MM.1S (cell line): Measurements from ENCODE around the gene PCDHA11.
"Not testable (repeated sequence)": the region's sequence is repeated elsewhere in the genome, so short reads cannot be mapped to it uniquely, and the experiment has no call there.

ENCODE experiments used
- DNase-seq: peaks from one replicate; pipeline ENCODE4 v3.0.0-alpha.2; 2015
- H2AFZ ChIP-seq: fragments of 300-600 bp; sonication (generic); 2 replicates; pipeline ENCODE4 v1.6.0; 2016; ENCODE audit warnings: antibody characterized with exemption, low read length
- H3F3A ChIP-seq: fragments of 300-600 bp; sonication (generic); 2 replicates; pipeline ENCODE4 v1.6.1; 2016; ENCODE audit warnings: mild to moderate bottlenecking, antibody characterized with exemption, low read length, moderate library complexity, mixed read lengths; ENCODE audit not compliant: insufficient read depth
- H3K27ac ChIP-seq: fragments of 300-600 bp; sonication (generic); 2 replicates; pipeline ENCODE4 v1.5.1; 2016; ENCODE audit warnings: mild to moderate bottlenecking, low read length
- H3K27me3 ChIP-seq: fragments of 300-600 bp; sonication (generic); replicated peaks from 2 replicates; pipeline ENCODE4 v1.6.0; 2016; ENCODE audit warnings: low read length; ENCODE audit not compliant: insufficient read depth
- H3K36me3 ChIP-seq: fragments of 300-600 bp; sonication (generic); replicated peaks from 2 replicates; pipeline ENCODE4 v1.6.1; 2016; ENCODE audit warnings: mild to moderate bottlenecking, low read length, mixed read lengths; ENCODE audit not compliant: insufficient read depth
- H3K4me1 ChIP-seq: fragments of 300-600 bp; sonication (generic); 2 replicates; pipeline ENCODE4 v1.6.1; 2016; ENCODE audit warnings: low read length, mixed read lengths
- H3K4me2 ChIP-seq: fragments of 300-600 bp; sonication (generic); 2 replicates; pipeline ENCODE4 v1.6.0; 2016; ENCODE audit warnings: low read depth, low read length
- H3K4me3 ChIP-seq: fragments of 300-600 bp; sonication (generic); 2 replicates; pipeline ENCODE4 v1.5.1; 2016; ENCODE audit warnings: low read length, mixed read lengths
- H3K79me2 ChIP-seq: fragments of 300-600 bp; sonication (generic); 2 replicates; pipeline ENCODE4 v1.6.1; 2016; ENCODE audit warnings: mixed run types, low read length, mixed read lengths
- H3K9ac ChIP-seq: fragments of 300-600 bp; sonication (generic); 2 replicates; pipeline ENCODE4 v1.6.1; 2016; ENCODE audit warnings: low read length, mixed read lengths
- H3K9me2 ChIP-seq: fragments of 300-600 bp; sonication (generic); replicated peaks from 2 replicates; pipeline ENCODE4 v1.6.1; 2016; ENCODE audit warnings: mild to moderate bottlenecking, low read length, mixed read lengths; ENCODE audit not compliant: insufficient read depth
- H3K9me3 ChIP-seq: fragments of 300-600 bp; sonication (generic); replicated peaks from 2 replicates; pipeline ENCODE4 v1.6.1; 2016; ENCODE audit warnings: mild to moderate bottlenecking, low read length, mixed read lengths; ENCODE audit not compliant: insufficient read depth
- H4K20me1 ChIP-seq: fragments of 300-600 bp; sonication (generic); 2 replicates; pipeline ENCODE4 v1.6.1; 2016; ENCODE audit warnings: mild to moderate bottlenecking, low read length, moderate library complexity, mixed read lengths; ENCODE audit not compliant: insufficient read depth
- EZH2 ChIP-seq: fragments of 300-600 bp; sonication (generic); optimal IDR thresholded peaks from 2 replicates; pipeline ENCODE3; 2017; ENCODE audit warnings: low read depth, mild to moderate bottlenecking, antibody characterized with exemption, low read length, mixed read lengths
- EZH2phosphoT487 ChIP-seq: fragments of 300-600 bp; sonication (generic); IDR thresholded peaks from 2 replicates; pipeline ENCODE4 v1.6.1; 2018; ENCODE audit warnings: antibody characterized with exemption, low read length
- TF ChIP-seq, protein P1 (sequence below): fragments of 300-600 bp; sonication (generic); IDR thresholded peaks from 2 replicates; pipeline ENCODE4 v1.5.1; 2016; ENCODE audit warnings: antibody characterized with exemption, low read length, mixed read lengths

The PCDHA11 gene, protein sequence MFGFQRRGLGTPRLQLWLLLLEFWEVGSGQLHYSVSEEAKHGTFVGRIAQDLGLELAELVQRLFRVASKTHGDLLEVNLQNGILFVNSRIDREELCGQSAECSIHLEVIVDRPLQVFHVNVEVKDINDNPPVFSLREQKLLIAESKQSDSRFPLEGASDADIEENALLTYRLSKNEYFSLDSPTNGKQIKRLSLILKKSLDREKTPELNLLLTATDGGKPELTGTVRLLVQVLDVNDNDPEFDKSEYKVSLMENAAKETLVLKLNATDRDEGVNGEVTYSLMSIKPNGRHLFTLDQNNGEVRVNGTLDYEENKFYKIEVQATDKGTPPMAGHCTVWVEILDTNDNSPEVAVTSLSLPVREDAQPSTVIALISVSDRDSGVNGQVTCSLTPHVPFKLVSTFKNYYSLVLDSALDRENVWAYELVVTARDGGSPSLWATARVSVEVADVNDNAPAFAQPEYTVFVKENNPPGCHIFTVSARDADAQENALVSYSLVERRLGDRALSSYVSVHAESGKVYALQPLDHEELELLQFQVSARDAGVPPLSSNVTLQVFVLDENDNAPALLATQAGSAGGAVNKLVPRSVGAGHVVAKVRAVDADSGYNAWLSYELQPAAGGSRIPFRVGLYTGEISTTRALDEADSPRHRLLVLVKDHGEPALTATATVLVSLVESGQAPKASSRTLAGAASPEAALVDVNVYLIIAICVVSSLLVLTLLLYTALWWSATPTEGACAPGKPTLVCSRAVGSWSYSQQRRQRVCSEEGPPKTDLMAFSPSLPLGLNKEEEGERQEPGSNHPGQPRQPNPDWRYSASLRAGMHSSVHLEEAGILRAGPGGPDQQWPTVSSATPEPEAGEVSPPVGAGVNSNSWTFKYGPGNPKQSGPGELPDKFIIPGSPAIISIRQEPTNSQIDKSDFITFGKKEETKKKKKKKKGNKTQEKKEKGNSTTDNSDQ

DNA sequence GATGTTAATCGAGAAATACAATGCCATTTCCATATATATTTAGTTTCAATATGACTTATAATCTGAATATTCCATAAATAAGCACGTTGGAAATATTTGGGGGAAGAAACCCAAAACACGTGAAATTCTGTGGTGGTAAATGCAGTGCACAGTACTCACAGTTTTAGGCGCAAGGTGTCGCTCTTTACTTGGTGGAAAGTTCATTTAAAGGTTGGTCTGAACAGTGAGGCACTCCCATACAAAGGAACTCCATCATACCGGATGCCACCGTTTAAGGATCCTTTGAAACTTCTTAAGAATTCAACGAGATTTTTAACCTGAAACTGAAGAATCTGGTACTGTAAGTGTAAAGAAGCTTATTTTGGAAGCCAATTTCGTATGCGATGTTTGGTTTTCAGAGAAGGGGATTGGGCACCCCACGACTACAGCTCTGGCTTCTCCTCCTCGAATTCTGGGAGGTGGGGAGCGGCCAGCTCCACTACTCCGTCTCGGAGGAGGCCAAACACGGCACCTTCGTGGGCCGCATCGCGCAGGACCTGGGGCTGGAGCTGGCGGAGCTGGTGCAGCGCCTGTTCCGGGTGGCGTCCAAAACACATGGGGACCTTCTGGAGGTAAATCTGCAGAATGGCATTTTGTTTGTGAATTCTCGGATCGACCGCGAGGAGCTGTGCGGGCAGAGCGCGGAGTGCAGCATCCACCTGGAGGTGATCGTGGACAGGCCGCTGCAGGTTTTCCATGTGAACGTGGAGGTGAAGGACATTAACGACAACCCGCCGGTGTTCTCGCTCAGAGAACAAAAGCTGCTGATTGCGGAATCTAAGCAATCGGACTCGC, at the start of gene PCDHA11:
PCDHA11 (plus strand) TSS at position 237 of the 834 bp plus-strand sequence; CDS start at position 384, 147 bp downstream.
- no peaks in the 10 kb centered on the region for H3K9me2 ChIP-seq
- no peak within 1 kb of the TSS for H3K27ac ChIP-seq
- peak within 1 kb of the TSS; percentile 75 for H2AFZ ChIP-seq
- no peaks in the 10 kb centered on the region for H3K36me3 ChIP-seq
- H3K4me2 ChIP-seq, result peak within 1 kb of the TSS; percentile 67
- H4K20me1 ChIP-seq, result no peaks in the 10 kb centered on the region
- no peaks in the 10 kb centered on the region for H3K79me2 ChIP-seq
- H3K4me1 ChIP-seq, result no peaks in the 10 kb centered on the region
- TF ChIP-seq EZH2, result no peak
- no peak for TF ChIP-seq EZH2phosphoT487
- TF ChIP-seq, protein P1, sequence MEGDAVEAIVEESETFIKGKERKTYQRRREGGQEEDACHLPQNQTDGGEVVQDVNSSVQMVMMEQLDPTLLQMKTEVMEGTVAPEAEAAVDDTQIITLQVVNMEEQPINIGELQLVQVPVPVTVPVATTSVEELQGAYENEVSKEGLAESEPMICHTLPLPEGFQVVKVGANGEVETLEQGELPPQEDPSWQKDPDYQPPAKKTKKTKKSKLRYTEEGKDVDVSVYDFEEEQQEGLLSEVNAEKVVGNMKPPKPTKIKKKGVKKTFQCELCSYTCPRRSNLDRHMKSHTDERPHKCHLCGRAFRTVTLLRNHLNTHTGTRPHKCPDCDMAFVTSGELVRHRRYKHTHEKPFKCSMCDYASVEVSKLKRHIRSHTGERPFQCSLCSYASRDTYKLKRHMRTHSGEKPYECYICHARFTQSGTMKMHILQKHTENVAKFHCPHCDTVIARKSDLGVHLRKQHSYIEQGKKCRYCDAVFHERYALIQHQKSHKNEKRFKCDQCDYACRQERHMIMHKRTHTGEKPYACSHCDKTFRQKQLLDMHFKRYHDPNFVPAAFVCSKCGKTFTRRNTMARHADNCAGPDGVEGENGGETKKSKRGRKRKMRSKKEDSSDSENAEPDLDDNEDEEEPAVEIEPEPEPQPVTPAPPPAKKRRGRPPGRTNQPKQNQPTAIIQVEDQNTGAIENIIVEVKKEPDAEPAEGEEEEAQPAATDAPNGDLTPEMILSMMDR, result peak; percentile 78
- H3K27me3 ChIP-seq, result no peaks in the 10 kb centered on the region
- H3K9me3 ChIP-seq, result no peaks in the 10 kb centered on the region
- no peaks in the 10 kb centered on the region for H3F3A ChIP-seq
- H3K9ac ChIP-seq, result no peak within 1 kb of the TSS
- peak; percentile 69 for DNase-seq
- H3K4me3 ChIP-seq, result peak within 1 kb of the TSS; percentile 50

DNA sequence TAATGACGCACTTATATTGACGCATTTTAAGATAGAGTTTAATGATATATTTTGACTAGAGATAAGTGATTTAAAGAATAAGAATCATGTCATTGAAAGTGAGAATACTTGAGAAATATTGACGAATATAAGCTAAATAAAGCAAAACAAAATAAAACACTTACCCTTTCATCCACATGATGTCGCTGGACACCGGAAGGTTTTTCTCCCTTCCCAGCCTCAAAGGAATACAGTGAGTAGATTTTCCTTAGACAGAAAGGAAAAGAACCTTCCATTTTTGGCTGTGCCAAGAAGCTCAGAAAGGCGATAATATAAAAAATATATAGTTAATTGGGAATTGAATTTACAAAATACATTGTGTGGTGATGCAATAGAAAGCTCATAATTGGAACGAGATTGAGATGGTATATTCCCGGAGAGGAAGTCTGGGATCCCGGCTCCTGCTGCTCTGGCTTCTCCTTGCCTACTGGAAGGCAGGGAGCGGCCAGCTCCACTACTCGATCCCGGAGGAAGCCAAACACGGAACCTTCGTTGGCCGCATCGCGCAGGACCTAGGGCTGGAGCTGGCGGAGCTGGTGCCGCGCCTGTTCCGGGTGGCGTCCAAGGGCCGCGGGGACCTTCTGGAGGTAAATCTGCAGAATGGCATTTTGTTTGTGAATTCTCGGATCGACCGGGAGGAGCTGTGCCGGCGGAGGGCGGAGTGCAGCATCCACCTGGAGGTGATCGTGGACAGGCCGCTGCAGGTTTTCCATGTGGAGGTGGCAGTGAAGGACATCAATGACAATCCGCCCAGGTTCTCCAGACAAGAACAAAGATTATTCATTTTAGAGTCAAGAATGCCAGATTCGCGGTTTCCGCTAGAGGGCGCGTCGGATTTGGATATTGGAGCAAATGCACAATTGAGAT, 47.1 kb upstream of the PCDHA11 start, which contains the start of gene PCDHA5:
PCDHA5 (plus strand) TSS at position 239 of the 906 bp plus-strand sequence.
- no peak within 1 kb of the TSS for H3K27ac ChIP-seq
- H4K20me1 ChIP-seq, result no peaks in the 10 kb centered on the region
- no peaks in the 10 kb centered on the region for H3K9me3 ChIP-seq
- H3K4me2 ChIP-seq, result no peak within 1 kb of the TSS
- no peaks in the 10 kb centered on the region for H3K4me1 ChIP-seq
- H3K79me2 ChIP-seq, result no peaks in the 10 kb centered on the region
- no peak within 1 kb of the TSS for H2AFZ ChIP-seq
- no peaks in the 10 kb centered on the region for H3K9me2 ChIP-seq
- no peak for TF ChIP-seq EZH2phosphoT487
- TF ChIP-seq, protein P1, result peak; percentile 42
- H3F3A ChIP-seq, result no peaks in the 10 kb centered on the region
- no peak within 1 kb of the TSS for H3K9ac ChIP-seq
- H3K4me3 ChIP-seq, result no peak within 1 kb of the TSS
- H3K27me3 ChIP-seq, result no peaks in the 10 kb centered on the region
- no peaks in the 10 kb centered on the region for H3K36me3 ChIP-seq
- DNase-seq, result no peak

DNA sequence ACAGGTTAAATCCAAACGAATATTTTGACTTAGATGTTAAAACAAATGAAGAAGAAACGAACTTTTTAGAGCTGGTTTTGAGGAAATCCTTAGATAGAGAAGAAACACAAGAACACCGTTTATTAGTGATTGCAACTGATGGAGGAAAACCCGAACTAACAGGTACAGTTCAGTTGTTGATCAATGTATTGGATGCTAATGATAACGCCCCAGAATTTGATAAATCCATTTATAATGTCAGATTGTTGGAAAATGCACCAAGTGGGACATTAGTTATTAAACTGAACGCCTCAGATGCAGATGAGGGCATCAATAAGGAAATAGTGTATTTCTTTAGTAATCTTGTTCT, 46.5 kb upstream of the PCDHA11 start:
- H2AFZ ChIP-seq, result no peak overlapping the region
- TF ChIP-seq EZH2 (no peak), EZH2phosphoT487 (no peak)
- no peak overlapping the region for H3K4me2 ChIP-seq
- no peak overlapping the region for H3K27ac ChIP-seq
- H3F3A ChIP-seq, result no peaks in the 10 kb centered on the region
- H3K4me1 ChIP-seq, result no peaks in the 10 kb centered on the region
- H3K9me3 ChIP-seq, result no peaks in the 10 kb centered on the region
- no peak overlapping the region for H3K4me3 ChIP-seq
- H3K36me3 ChIP-seq, result no peaks in the 10 kb centered on the region
- H4K20me1 ChIP-seq, result no peaks in the 10 kb centered on the region
- no peaks in the 10 kb centered on the region for H3K79me2 ChIP-seq
- no peaks in the 10 kb centered on the region for H3K27me3 ChIP-seq
- no peaks in the 10 kb centered on the region for H3K9me2 ChIP-seq
- no peak for DNase-seq
- H3K9ac ChIP-seq, result no peak overlapping the region

DNA sequence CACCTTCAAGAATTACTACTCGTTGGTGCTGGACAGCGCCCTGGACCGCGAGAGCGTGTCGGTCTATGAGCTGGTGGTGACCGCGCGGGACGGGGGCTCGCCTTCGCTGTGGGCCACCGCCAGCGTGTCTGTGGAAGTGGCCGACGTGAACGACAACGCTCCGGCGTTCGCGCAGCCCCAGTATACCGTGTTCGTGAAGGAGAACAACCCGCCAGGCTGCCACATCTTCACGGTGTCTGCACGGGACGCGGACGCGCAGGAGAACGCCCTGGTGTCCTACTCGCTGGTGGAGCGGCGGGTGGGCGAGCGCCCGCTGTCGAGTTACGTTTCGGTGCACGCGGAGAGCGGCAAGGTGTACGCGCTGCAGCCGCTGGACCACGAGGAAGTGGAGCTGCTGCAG, 45.8 kb upstream of the PCDHA11 start:
- not testable (repeated sequence) for H3K27ac ChIP-seq, H3K27me3 ChIP-seq, H3K9me2 ChIP-seq, H3K9ac ChIP-seq, DNase-seq, H3K36me3 ChIP-seq, H3K4me1 ChIP-seq, H3K79me2 ChIP-seq, H3K4me3 ChIP-seq, H3K4me2 ChIP-seq, H2AFZ ChIP-seq, H3F3A ChIP-seq, H4K20me1 ChIP-seq, H3K9me3 ChIP-seq
